ENCODE measurements around the gene HOXB4. TPM values are rescaled to one million over a fixed set of nuclear protein-coding genes. Genes with fewer than 3 reads are reported as not detected.

Gene HOXB4
- total and polyA plus RNA-seq, 2 of the 4 experiments (the other 2 are of a cell fraction) = 2.0 to 8.5 TPM

GRCh38 chr17:48616717-48617470 lies 38.7 kb upstream of the HOXB4 start:
- no peak overlapping the region for H2AK9ac ChIP-seq (replicated peaks; ENCODE audit: low read depth, low read length, poor library complexity)
- H2BK15ac ChIP-seq (ENCODE audit: low read depth, low read length) = no peak overlapping the region
- no peak overlapping the region for H3K14ac ChIP-seq (replicated peaks; ENCODE audit: low read depth, low read length)
- no peak overlapping the region for H3K4me2 ChIP-seq (ENCODE audit: low read depth, low read length)
- H2BK120ac ChIP-seq (ENCODE audit: low read depth, low read length) = no peak overlapping the region
- WGBS, 2 experiments (ENCODE audit: extremely low coverage in 2 of 2, insufficient read length in 1 of 2) = 73% methylated on average over 3 of the region's 15 CpGs; no CpG with 5 or more reads in 1 of the 2 experiments
- H3K9ac ChIP-seq (ENCODE audit: low read depth, low read length) = no peak overlapping the region
- no peak for ATAC-seq (ENCODE audit: low read depth)
- no peaks in the 10 kb centered on the region for H3K36me3 ChIP-seq (ENCODE audit: control insufficient read depth, insufficient read depth, low read length)
- in situ Hi-C loops (cut with MboI; ENCODE audit: low sequenced_read_pairs) = no loop called here
- H3K23ac ChIP-seq (ENCODE audit: low read depth, low read length) = no peak overlapping the region
- H3K4me1 ChIP-seq (ENCODE audit: control insufficient read depth, insufficient read depth, low read length) = peaks cover under 1% of the 10 kb centered on the region
- BruUV-seq (replicated peaks) = no TSS peak
- H3K18ac ChIP-seq (ENCODE audit: low read depth, low read length) = no peak overlapping the region
- H3K56ac ChIP-seq (ENCODE audit: extremely low read depth, insufficient read depth, low read length) = no peak overlapping the region
- peaks cover 4% of the 10 kb centered on the region; the same call in 1 of the 2 replicates for H4K20me1 ChIP-seq (ENCODE audit: insufficient read depth, low read length)
- no peaks in the 10 kb centered on the region; the same call in 1 of the 2 replicates for H3K9me3 ChIP-seq (ENCODE audit: control insufficient read depth, insufficient read depth, low read length)
- CTCF ChIA-PET = interaction anchor here (0.6 to 1.5 kb wide), 3 partner anchors 111 to 592 kb away, joined by 3 to 4 read pairs (median 3); no protein-coding TSS in a partner anchor
- peaks cover 0 to 6% of the 10 kb centered on the region in 2 experiments; a peak in 2 of 4 replicates for H3K79me1 ChIP-seq (ENCODE audit: low read depth in 1 of 2, low read length in 2 of 2)
- dilution Hi-C loops (cut with HindIII; ENCODE audit: low sequenced_read_pairs, unreplicated experiment) = no loop called here
- no peak overlapping the region for H4K91ac ChIP-seq (ENCODE audit: insufficient read depth, low read depth, low read length)
- H3K4ac ChIP-seq (ENCODE audit: low read depth, low read length) = no peak overlapping the region
- intact Hi-C loops (cut with micrococcal nuclease) = no loop called here
- H4K8ac ChIP-seq (ENCODE audit: low read depth in 2 of 2, low read length in 2 of 2) = no peak overlapping the region
- POLR2A ChIA-PET (ENCODE audit: unreplicated experiment) = no interaction called here
- H2BK5ac ChIP-seq (ENCODE audit: low read depth, low read length, poor library complexity, severe bottlenecking) = no peak overlapping the region
- no peak for TF ChIP-seq RAD21 (IDR thresholded peaks at IDR 0.05; ENCODE audit: low read length)
- no peak for TF ChIP-seq POLR2A (IDR thresholded peaks at IDR 0.05; ENCODE audit: low read depth, low read length)
- no peak for TF ChIP-seq CHD1 (IDR thresholded peaks at IDR 0.05; ENCODE audit: low read depth, low read length)
- TF ChIP-seq ELK1 (IDR thresholded peaks at IDR 0.05; ENCODE audit: borderline replicate concordance, low read depth, low read length) = no peak
- no peak for DNase-seq
- no peak overlapping the region for H2BK20ac ChIP-seq (ENCODE audit: low read depth, low read length)
- no peak overlapping the region for H3K4me3 ChIP-seq (ENCODE audit: insufficient read depth, low read depth, low read length)
- H2AK5ac ChIP-seq (ENCODE audit: low read depth, low read length) = no peak overlapping the region
- H3K9me1 ChIP-seq (ENCODE audit: insufficient read depth, low read length) = no peaks in the 10 kb centered on the region
- H3K27ac ChIP-seq (ENCODE audit: insufficient read depth, low read length) = no peak overlapping the region
- peaks cover 64% of the 10 kb centered on the region for H3K27me3 ChIP-seq (ENCODE audit: control insufficient read depth, insufficient read depth, low read length)
- no peak overlapping the region for H2AFZ ChIP-seq (replicated peaks; ENCODE audit: low read length, poor library complexity)
- no peak overlapping the region for H4K5ac ChIP-seq (ENCODE audit: low read depth, low read length)
